Right ventricle myocardium superior (tissue), 1 donor: ENCODE measurements around the gene STK32B. TPM values are rescaled to one million over a fixed set of nuclear protein-coding genes. Genes with fewer than 3 reads are reported as not detected.

Experiments used
- ATAC-seq: fragments of 200-7000 bp; cut with Tn5 transposase; one replicate; pipeline ENCODE4 v1.9.1; 2020; ENCODE audit warnings: mild to moderate bottlenecking; ENCODE audit not compliant: poor library complexity
- DNase-seq: peaks from one replicate; pipeline ENCODE4 v3.0.0-alpha.2; 2020
- intact Hi-C: fragments of 100-400 bp; cut with DNase I; formaldehyde crosslinking; loops from one replicate; pipeline ENCODE4 v1.11.2; 2022
- total RNA-seq: library from RNA; stranded (reverse); fragmentation: NEBNext Ultra II Directional; extraction: Animal tissue kit (Norgen Biotek cat#: 25700); gene quantifications from one replicate; pipeline ENCODE4 v1.2.1, GENCODE V29; 2021
- donor health status: DM: no; HTN: yes; CAD: no; lungs with severe emphysema.

The STK32B gene
- total RNA-seq, 1 donor from 2014 or later = 1.0 TPM

DNA sequence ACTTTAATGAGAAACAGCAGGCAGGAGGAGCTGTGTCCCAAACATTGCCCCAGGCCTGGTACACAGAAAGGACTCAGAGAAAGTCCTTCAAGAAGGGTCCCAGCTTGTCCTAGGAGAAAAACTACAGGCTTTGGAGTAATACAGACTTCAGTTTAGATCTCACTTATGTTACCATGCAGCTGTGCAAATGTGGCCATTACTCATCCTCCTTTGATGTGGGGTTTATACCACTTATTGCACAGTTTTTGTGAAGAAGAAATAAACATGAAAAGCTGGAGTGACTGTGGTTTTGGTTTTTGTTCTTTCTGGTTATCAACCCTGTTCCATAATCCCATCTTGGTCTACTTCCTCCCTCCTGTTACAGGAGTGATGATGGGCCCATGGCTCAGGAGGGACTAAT lies 23.9 kb upstream of the STK32B start:
- DNase-seq (no peak), ATAC-seq (no peak)
- intact Hi-C loops = no loop called here

DNA sequence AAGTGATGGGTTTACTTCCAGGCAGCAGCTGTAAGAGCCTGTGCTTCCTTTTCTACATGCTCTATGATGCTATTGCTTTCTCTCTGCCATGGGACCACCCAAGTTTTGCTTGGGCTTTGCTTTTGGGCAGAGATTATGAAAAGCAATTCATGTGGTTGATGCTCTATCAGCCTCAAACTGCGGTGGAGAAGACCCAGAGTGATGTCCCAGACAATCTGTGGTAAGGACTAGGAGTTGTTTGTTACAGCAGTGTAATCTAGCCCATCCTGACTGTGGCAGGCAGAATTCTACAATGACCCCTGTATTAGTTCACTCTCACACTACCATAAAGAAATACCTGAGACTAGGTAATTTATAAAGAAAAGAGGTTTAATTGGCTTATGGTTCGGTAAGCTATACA lies 22.8 kb upstream of the STK32B start:
- DNase-seq (no peak), ATAC-seq (no peak)
- intact Hi-C loops = no loop called here

DNA sequence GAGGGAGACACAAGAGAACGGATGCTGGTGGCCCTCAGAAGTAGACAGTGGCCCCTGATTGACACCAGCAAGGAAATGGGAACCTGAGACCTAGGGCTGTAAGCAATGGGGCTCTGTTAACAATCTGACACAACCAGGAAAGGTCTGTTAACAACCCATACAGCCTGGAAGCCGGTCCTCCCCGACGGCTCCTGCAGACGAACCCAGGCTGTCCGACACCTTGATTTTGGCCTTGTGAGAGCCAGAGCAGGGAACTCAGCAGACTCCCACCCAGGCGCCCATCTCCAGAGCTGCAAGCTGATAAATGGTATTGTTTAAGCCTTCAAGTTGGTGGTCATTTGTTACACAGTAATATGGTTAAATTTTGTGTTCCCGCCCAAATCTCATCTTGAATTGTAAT lies 21.8 kb upstream of the STK32B start:
- intact Hi-C loops = no loop called here
- DNase-seq (no peak), ATAC-seq (no peak)

DNA sequence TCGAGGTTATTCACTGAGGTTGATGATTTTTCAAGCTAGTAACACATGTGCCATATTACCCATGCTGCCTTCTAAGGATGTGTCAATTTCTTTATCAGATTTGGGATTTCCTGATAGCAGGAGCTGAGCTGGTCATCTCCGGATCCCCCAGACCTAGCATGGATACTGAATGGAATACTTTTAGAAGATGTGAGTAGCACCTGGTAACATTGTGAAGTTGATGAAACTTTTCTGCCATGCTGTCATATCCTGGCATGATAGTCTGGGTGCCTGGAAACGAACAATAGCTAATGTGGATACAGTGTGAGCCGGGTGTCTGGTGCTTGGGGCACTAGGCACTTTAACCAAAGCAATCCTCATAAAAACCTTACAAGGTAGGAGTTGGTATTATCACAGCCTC lies 21.1 kb upstream of the STK32B start:
- DNase-seq (no peak), ATAC-seq (no peak)
- intact Hi-C loops = no loop called here

DNA sequence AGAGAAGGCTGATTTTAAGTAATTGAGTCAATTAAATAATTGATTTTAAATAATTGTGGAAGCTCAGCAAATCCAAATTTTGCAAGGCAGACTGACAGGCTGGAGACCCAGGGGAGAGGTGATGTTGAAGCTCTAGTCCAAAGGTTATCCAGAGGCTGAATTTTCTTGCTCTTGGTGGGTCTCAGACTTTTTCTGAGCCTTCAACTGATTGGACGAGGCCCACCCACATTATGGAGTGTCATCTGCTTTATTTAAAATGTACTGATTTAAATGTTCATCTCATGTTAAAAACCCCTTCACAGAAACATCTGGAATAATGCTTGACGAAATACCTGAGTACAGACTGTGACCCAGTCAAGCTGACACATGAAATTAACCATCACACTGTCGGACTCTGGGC lies 20.4 kb upstream of the STK32B start:
- no peak for DNase-seq
- intact Hi-C loops = no loop called here
- ATAC-seq = no peak

DNA sequence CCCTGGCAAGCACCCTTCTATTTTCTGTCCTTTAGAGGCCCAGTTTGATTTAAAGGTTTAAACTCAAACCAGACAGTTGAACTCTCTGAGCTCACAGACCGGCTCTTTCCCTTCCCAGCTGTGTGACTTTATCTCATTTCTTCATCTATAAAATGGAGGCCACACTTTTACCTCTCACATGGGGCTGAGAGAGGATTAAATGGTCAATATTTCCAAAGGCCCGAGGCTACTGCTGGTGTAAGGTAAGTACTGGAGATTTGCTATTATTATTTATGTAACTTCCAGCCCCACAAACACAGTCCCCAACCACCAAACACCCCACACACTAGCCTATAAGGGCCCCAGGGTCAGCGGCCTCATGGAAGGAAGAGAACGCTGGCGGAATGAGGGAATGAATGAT lies 18.5 kb upstream of the STK32B start:
- ATAC-seq (no peak), DNase-seq (no peak)
- intact Hi-C loops = no loop called here

DNA sequence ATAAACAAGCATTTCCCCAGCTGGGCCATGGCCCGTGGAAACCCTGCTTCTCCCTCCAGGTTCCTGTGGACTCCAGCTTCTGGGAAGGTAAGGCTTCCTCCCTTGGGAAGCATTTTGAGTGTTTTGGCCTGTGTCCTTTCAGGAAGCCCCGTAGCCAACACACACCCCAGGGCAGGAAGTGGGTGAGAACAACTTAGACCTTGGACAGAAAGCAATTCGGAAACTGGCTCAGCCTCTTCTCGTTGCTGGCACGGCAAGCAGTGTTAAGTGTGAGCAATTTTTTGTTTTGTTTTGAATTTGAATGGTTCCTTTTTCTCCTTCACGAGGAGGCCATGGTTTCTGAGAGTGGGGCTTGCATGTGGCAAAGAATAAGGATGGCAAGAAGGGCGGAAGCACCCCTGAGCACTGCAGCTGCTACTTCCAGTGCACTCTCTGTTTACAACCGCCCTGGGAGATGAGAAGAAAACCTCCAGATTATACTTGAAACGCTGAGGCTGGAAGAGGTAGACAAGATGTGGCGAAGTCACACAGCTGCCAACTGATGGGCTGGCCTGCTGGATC lies 17.9 kb upstream of the STK32B start:
- peak; percentile 54 for DNase-seq
- intact Hi-C loops = no loop called here
- ATAC-seq = peak; percentile 79

DNA sequence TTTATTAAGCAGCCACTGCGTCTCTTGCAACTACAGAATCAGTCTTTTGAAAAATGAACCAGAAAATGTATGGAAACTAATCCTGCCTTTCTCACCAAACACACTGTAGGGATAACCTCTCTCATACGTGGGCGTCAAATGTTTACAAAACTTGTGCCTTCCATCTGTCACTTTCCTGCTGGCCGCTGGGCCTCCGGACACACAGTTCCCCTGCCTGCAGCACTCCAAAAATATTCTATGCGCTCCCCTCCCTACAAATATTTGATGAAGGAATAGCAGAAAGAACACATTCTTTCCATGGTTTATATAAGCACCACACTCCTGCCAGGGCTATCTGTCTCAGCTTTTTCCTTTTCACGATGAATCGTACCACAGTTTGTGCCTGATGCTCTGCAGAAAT lies 17.1 kb upstream of the STK32B start:
- intact Hi-C loops = no loop called here
- DNase-seq = no peak
- no peak for ATAC-seq

DNA sequence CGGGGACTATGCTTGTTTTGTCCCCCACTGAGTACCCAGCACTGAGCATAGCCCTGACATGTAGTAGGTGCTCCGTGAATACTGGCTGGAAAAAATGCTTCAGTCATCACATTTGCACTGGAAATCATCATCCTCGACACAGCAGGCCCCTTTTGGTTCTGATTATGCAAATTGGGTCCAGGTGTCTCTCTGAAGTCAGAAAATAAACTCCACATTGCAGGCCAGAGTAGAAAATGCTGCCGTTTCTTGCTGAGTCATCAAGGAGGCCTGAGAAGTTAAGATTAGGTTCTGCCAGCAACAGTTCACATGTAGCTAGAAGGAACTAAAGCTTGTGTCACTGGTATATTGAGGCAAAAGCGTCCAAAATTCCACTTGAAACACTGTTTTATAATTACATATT lies 15.0 kb upstream of the STK32B start:
- ATAC-seq (no peak), DNase-seq (no peak)
- intact Hi-C loops = no loop called here

DNA sequence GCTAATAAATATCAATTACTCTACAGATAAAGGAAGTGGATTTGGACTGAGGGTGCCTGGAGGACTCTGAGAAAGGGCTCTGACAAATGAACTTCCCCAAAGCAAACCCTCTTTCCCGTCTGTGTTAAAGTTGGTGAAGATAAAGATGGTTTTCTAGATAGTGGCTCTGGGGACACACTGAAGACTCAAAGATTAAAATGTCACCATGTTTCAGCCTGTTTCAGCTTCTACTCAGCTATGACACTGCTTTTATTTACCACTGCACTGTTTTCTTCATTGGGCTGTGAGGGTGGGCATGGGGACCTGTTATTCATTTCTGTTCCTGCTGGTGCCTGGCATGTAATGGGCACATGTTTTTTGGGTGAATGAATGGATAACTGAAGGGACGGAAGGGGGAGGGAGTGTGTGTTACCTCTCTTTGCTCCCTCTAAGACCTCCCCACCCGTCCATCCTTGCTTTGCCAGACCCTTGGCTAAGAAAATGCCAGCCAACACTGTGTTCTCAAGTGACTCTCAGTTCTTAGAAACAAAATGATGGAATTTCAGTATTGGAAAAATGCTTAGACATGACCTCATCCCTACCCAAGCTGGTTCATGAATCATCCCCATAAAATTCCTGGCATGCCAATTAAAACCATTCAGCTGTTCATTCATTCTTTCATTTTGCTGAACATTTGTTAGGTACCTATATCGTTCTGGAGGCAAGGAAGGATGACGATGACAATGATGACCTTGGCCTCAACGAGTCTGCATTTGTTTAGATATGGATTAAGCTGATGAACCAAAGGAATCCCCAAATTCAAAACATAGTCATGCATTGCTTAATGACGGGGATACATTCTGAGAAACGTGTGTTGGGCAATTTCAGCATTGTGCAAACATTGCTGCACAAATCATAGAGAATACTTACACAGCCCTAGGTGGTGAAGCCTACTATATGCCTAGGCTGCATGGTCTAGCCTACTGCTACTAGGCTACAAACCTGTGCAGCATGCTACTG lies 13.4 kb upstream of the STK32B start:
- peak; percentile 43 for ATAC-seq
- DNase-seq = no peak
- intact Hi-C loops = no loop called here

DNA sequence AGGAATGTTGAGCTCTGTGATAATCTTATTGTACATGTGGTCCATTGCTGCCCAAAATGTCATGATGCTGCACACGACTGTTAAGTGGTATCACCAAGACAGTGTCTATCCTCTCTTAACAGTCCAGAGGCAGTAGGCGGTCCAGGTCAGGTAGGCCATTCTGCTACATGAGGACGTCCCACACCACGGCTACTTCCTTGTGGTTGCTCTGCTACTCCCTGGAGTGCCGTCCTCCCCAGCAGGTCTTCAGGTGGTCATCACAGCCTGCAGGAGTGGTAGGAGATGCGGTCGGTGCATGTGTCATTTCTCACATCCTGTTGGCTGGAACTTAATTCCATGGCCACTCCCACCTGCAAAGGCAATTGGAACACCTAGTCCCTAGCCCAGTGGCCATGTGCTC lies 11.5 kb upstream of the STK32B start:
- no peak for ATAC-seq
- intact Hi-C loops = no loop called here
- DNase-seq = no peak

DNA sequence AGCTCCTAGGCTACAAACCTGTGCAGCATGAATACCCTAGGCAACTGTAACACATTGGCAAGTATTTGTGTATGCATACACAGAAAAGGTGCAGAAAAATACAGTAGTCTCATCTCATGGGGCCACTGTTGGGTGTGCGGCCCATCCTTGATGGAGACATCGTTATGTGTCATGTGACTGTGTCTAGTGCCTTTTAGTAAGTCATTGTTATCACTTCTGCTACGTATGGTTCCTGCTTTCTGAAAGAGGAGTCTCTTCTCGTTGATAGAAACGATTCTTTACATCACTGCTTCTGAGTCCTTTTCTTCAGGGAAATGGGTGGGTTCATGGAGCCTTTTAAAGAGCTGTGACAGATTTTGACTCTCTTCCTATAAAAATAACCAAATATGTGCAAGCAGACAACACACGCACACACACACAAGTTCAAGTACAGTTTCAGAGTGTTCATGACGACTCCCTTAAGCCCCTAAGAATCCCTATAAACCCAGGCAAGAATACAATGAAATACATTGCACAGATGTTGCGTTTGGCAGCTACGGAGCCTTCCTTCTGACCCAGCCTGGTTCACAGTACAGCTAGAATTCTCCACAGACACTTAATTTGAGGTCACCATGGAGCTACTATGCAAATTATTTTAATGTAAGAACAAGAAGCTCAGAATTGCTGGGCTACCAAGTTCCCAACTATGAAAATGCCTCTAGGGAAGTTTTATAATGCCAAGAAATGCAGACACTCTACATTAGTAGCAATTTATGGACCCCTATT lies 10.2 kb upstream of the STK32B start:
- no peak for ATAC-seq
- no peak for DNase-seq
- intact Hi-C loops = no loop called here

DNA sequence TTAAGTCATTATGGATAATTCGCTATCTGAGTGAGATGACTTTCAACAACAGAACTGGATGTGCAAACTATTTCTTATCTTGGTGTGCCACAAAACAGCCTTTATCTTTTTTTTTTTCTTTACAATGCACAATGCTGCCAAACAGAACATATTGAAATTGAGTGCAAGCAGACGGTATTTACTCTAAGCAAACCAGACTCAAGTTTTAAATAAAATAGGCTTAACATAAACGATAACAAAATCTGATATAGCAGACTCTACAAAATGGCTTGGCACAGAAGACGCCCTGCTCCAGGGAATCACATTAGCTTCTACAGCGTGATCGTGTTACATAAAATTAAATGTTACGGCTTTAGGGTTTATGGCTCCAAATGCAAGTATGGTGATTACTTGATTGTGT lies 9.6 kb upstream of the STK32B start:
- intact Hi-C loops = no loop called here
- DNase-seq = no peak
- ATAC-seq = no peak

DNA sequence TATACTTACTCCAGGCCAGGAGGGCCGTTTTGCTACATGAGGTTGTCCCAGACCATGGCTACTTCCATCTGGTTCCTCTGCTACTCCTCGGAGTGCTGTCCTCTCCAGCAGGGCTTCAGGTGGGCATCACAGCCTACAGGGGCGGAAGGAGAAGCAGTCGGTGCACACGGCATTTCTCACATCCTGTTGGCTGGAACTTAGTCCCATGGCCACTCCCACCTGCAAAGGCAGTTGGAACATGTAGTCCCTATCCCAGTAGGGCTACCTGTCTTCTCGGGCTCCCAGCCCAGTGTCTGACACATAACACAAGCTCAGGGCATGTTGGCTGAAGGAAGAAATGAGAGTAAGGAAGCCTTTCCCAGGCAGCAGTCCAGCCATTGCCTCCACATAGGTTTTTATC lies 7.7 kb upstream of the STK32B start:
- intact Hi-C loops = no loop called here

DNA sequence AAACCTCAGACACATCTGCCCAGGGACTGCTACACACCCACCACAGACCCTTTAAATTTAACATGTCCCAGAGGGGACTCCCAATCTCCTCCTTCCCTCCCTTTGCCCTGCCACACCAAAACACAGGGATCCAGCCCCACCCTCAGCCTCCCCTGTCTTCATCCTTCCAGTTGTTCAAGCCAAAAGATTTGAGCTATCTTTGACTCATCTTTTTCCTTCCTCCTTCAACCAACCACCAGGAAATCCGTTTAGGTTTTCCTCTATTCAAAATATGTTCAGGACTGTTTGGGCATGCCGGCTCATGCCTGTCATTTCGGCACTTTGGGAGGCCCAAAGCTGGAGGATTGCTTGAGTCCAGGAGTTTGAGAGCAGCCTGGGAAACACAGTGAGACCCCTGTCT lies 6.9 kb upstream of the STK32B start:
- ATAC-seq (no peak), DNase-seq (no peak)
- intact Hi-C loops = no loop called here

More for the DNA sequence above, 7.7 kb upstream of the STK32B start:
- DNase-seq (no peak), ATAC-seq (no peak)

DNA sequence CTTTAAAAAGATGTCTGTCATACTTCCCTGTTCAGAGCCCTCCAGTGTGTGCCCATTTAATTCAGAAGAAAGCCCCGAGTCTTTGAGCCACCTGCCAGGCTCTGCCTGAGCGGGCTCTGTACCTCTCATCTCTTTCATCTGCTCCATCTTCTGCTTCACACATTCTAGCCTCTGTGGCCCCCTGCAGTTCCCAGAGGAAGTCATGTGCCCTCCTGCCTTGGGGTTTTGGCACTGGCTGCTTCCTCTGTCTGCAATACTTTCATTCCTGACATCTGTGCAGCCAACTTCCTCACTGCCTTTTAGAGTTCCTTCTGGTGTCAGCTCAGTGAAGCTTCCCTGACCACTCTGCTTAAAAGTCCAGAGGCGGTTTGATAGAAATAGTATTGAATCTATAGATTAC lies 6.2 kb upstream of the STK32B start:
- intact Hi-C loops = no loop called here
- peak; percentile 67 for ATAC-seq
- no peak for DNase-seq

DNA sequence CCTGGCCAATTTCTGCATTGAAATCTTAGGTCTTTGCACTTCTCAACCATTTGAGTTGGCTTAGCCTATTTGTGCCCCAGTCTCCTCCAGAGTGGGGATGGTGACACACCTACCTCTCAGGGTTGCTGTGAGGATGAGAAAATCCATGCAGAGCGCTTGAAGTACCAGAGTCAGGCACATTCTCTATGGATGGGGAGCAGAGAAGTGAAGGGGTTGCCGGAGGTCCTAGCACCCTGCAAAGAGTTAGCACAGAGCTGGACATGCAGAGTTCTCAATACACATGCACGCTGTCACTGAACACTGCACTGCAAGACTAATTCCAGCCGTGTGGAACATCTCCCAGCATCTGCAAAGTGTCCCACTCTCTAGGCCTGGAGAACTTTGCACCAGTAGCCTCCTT lies 2.6 kb upstream of the STK32B start:
- DNase-seq = no peak
- intact Hi-C loops = no loop called here
- ATAC-seq = no peak

DNA sequence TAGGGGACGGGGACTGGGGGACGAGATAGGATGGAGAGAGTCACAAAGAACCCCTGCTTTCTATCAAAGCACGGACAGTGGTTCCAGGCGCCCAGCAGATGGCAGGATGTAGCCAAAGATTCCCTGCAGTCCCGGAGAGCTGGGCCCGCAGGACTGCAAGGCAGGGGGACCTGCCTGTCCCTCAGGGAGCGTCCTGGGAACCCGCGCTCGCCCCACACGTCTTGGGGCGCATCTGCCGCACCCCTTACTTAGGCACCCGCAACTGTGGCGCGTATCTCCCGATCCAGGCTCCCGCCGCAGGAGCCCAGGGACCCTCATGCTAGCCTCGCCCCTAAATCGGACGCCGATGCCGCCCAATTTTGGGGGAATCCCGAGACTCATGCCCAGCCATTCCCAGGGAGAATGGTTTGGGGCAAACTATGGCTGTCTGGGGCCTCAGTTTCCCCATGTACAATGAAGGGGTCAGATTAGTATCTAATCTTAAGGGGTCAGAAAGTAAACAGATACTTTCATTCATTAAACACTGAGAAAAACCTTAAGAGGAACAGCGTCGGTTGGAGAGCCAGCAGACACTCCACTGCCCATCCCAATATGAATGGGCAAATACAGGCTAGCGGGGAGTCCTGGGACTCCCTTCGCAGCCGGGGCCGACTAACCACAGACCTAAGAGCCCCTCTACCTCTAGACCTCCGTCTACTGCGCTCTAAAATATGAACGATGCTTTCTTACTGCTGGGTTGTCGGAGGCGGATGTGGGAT lies 581 bp upstream of the STK32B start:
- intact Hi-C loops = loop anchor here (10.0 kb wide), 1 partner anchor 764 kb away; no protein-coding TSS in a partner anchor
- ATAC-seq (peak; percentile 93), DNase-seq (peak; percentile 81)

DNA sequence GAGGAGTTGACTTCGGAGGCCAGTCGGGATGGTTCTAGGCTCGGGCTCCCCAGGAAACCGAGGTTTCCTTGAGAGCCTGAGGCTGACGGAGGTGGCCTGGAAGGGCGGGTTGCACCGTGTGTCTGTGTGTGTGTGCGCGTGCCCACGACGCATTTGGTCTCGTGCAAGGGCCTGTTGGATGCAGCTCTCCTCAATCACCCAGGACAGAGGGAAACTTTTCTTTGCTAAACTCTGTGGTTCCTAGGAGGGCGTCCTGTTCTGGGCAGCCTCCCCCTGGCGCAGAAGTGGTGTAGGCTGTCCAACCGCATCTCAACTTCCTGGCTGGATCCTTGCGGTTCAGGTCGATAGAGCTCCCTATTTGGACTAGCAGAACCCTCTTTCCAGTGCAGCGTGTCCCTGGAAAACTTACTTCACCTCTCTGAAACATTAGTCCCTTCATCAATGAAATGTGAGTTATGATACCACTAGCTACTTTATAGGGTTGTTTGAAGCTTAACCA lies 973 bp downstream of the STK32B start:
- ATAC-seq (no peak), DNase-seq (no peak)
- intact Hi-C loops = loop anchor here (10.0 kb wide), 1 partner anchor 763 kb away; no protein-coding TSS in a partner anchor
